Keratinocyte (primary cell): Measurements from ENCODE around the gene ITPK1. TPM values are rescaled to one million over a fixed set of nuclear protein-coding genes. Genes with fewer than 3 reads are reported as not detected.

Experiments
- DNase-seq: peaks from one replicate; pipeline ENCODE4 v3.0.0-alpha.2; 2011; ENCODE audit warnings: low read depth, missing footprints, low spot score
- FAIRE-seq: peaks from 2 replicates; lab custom pipeline; 2011; peaks lifted over from hg19 to GRCh38; lab: Jason Lieb, UNC
- H2AFZ ChIP-seq: 2 replicates; pipeline ENCODE4 v1.6.0; 2012; ENCODE audit warnings: low read length, control low read depth, inconsistent platforms; ENCODE audit not compliant: control insufficient read depth
- H3K27ac ChIP-seq: 2 replicates; pipeline ENCODE4 v1.5.1; 2011; ENCODE audit warnings: low read length; ENCODE audit not compliant: control insufficient read depth, insufficient read depth
- H3K27me3 ChIP-seq: 3 replicates; pipeline ENCODE4 v1.6.0; 2011; ENCODE audit warnings: low read length; ENCODE audit not compliant: control insufficient read depth, insufficient read depth; ENCODE audit errors: extremely low read depth
- H3K36me3 ChIP-seq, 2 experiments: 2 replicates in 1 of 2; 3 replicates in 1 of 2; pipeline ENCODE4 v1.5.1; 2011; ENCODE audit warnings: low read length in 2 of 2, mild to moderate bottlenecking in 1 of 2; ENCODE audit not compliant: control insufficient read depth in 2 of 2, insufficient read depth in 2 of 2; ENCODE audit errors: extremely low read depth in 1 of 2
- H3K4me1 ChIP-seq: 3 replicates; pipeline ENCODE4 v1.5.1; 2011; ENCODE audit warnings: low read length; ENCODE audit not compliant: control insufficient read depth, insufficient read depth; ENCODE audit errors: extremely low read depth
- H3K4me2 ChIP-seq: 3 replicates; pipeline ENCODE4 v1.6.0; 2011; ENCODE audit warnings: low read depth, low read length; ENCODE audit not compliant: control insufficient read depth, insufficient read depth; ENCODE audit errors: extremely low read depth
- H3K4me3 ChIP-seq, 3 experiments: fragments of 200-600 bp in 1 of 3; sonication (generic) in 1 of 3; 2 replicates in 2 of 3; 3 replicates in 1 of 3; pipeline ENCODE4 v1.5.1; 2011 to 2016; ENCODE audit warnings: low read length in 3 of 3, mild to moderate bottlenecking in 3 of 3, control low read depth in 2 of 3, inconsistent platforms in 1 of 3, low read depth in 1 of 3, mixed read lengths in 1 of 3, mixed run types in 1 of 3, moderate library complexity in 1 of 3; ENCODE audit not compliant: control insufficient read depth in 2 of 3, insufficient read depth in 2 of 3; ENCODE audit errors: extremely low read depth in 1 of 3
- H3K79me2 ChIP-seq: 2 replicates; pipeline ENCODE4 v1.6.0; 2012; ENCODE audit warnings: low read length; ENCODE audit not compliant: control insufficient read depth, insufficient read depth
- H3K9ac ChIP-seq: 3 replicates; pipeline ENCODE4 v1.6.0; 2011; ENCODE audit warnings: low read length; ENCODE audit not compliant: control insufficient read depth, insufficient read depth; ENCODE audit errors: extremely low read depth
- H3K9me1 ChIP-seq: 3 replicates; pipeline ENCODE4 v1.6.0; 2011; ENCODE audit warnings: low read length; ENCODE audit not compliant: control insufficient read depth, insufficient read depth; ENCODE audit errors: extremely low read depth
- H3K9me3 ChIP-seq: 2 replicates; pipeline ENCODE4 v1.5.1; 2012; ENCODE audit warnings: low read depth, low read length; ENCODE audit not compliant: control insufficient read depth
- H4K20me1 ChIP-seq: 3 replicates; pipeline ENCODE4 v1.6.0; 2011; ENCODE audit warnings: low read length; ENCODE audit not compliant: control insufficient read depth, insufficient read depth; ENCODE audit errors: extremely low read depth
- EZH2 ChIP-seq: IDR thresholded peaks from one replicate; pipeline ENCODE4 v1.6.1; 2012; ENCODE audit warnings: inconsistent platforms, mild to moderate bottlenecking, low read length, moderate library complexity
- dilution Hi-C: fragments of 300-500 bp; cut with MboI; formaldehyde crosslinking; loops from one replicate; pipeline ENCODE4 v1.7.0; 2020; ENCODE audit warnings: low sequenced_read_pairs; ENCODE audit not compliant: extremely low pct_ligation_motif_present
- polyA plus RNA-seq, 5 experiments: library from polyadenylated mRNA; depleted of rRNA in 3 of 5; stranded (reverse) in 3 of 5; stranded (forward) in 1 of 5; unstranded in 1 of 5; fragments of >200 nt; gene quantifications; 1 replicate in 1 of 5; 2 replicates in 3 of 5; 3 replicates in 1 of 5; pipeline versions ENCODE4 v1.2.1 to v1.2.3, GENCODE V29; 2011 to 2012; ENCODE audit warnings: missing spikeins in 2 of 5, low read depth in 1 of 5, low replicate concordance in 1 of 5
- TF ChIP-seq, protein P1 (sequence below), 3 experiments: IDR thresholded peaks in 1 of 3; conservative IDR thresholded peaks in 1 of 3; optimal IDR thresholded peaks in 1 of 3; 2 replicates in 2 of 3; 3 replicates in 1 of 3; pipeline versions ENCODE3 to v1.5.1; 2011; ENCODE audit warnings: low read length in 3 of 3, mild to moderate bottlenecking in 3 of 3, moderate library complexity in 2 of 3, control low read depth in 1 of 3, inconsistent platforms in 1 of 3; ENCODE audit not compliant: insufficient read depth in 2 of 3; ENCODE audit errors: extremely low read depth in 1 of 3

The ITPK1 gene
- polyA plus RNA-seq, 1 donor (not counting 4 experiments of a cell fraction or from before 2014, with no cell fraction given), result 67.8 TPM

- FAIRE-seq (no peak), DNase-seq (no peak)
- peaks cover 39% of the 10 kb centered on the region for H3K4me1 ChIP-seq
- no peaks in the 10 kb centered on the region for H4K20me1 ChIP-seq
- TF ChIP-seq, protein P1, sequence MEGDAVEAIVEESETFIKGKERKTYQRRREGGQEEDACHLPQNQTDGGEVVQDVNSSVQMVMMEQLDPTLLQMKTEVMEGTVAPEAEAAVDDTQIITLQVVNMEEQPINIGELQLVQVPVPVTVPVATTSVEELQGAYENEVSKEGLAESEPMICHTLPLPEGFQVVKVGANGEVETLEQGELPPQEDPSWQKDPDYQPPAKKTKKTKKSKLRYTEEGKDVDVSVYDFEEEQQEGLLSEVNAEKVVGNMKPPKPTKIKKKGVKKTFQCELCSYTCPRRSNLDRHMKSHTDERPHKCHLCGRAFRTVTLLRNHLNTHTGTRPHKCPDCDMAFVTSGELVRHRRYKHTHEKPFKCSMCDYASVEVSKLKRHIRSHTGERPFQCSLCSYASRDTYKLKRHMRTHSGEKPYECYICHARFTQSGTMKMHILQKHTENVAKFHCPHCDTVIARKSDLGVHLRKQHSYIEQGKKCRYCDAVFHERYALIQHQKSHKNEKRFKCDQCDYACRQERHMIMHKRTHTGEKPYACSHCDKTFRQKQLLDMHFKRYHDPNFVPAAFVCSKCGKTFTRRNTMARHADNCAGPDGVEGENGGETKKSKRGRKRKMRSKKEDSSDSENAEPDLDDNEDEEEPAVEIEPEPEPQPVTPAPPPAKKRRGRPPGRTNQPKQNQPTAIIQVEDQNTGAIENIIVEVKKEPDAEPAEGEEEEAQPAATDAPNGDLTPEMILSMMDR (optimal IDR thresholded peaks at IDR 0.05 in 1 of 3, IDR thresholded peaks at IDR 0.05 in 1 of 3, conservative IDR thresholded peaks at IDR 0.05 in 1 of 3; ENCODE audit: extremely low read depth in 1 of 3, insufficient read depth in 2 of 3, low read length in 3 of 3), result no peak
- no peak for TF ChIP-seq EZH2
- H3K9me3 ChIP-seq, result no peaks in the 10 kb centered on the region
- no peak overlapping the region for H3K4me2 ChIP-seq
- H3K9me1 ChIP-seq, result no peaks in the 10 kb centered on the region
- no peak overlapping the region for H3K27ac ChIP-seq
- H3K27me3 ChIP-seq, result no peaks in the 10 kb centered on the region
- H2AFZ ChIP-seq, result no peak overlapping the region
- no peak overlapping the region for H3K9ac ChIP-seq
- H3K4me3 ChIP-seq, result no peak overlapping the region
- peaks cover 3 to 15% of the 10 kb centered on the region in 2 experiments for H3K36me3 ChIP-seq
- dilution Hi-C loops, result no loop called here
- peaks cover 5% of the 10 kb centered on the region for H3K79me2 ChIP-seq
Measured at GRCh38 chr14:92984896-92985295, 130.8 kb downstream of the ITPK1 start.

- Histone ChIP-seq H3K27me3 (no peaks in the 10 kb centered on the region), H3K9me3 (no peaks in the 10 kb centered on the region), H2AFZ (no peak overlapping the region), H3K4me2 (peak overlapping the region; percentile 53), H3K9ac (no peak overlapping the region), H4K20me1 (no peaks in the 10 kb centered on the region), H3K4me3 (no peak overlapping the region), H3K4me1 (peaks cover 39% of the 10 kb centered on the region), H3K79me2 (peaks cover 5% of the 10 kb centered on the region), H3K36me3 (peaks cover 3 to 11% of the 10 kb centered on the region in 2 experiments), H3K9me1 (no peaks in the 10 kb centered on the region), H3K27ac (no peak overlapping the region)
- DNase-seq (no peak), FAIRE-seq (peak; percentile 74)
- dilution Hi-C loops, result no loop called here
- no peak for TF ChIP-seq EZH2
- TF ChIP-seq, protein P1 (optimal IDR thresholded peaks at IDR 0.05 in 1 of 3, IDR thresholded peaks at IDR 0.05 in 1 of 3, conservative IDR thresholded peaks at IDR 0.05 in 1 of 3; ENCODE audit: extremely low read depth in 1 of 3, insufficient read depth in 2 of 3, low read length in 3 of 3), result no peak
Measured at GRCh38 chr14:92984082-92984788, 131.5 kb downstream of the ITPK1 start.
